HCT116 (cell line): ENCODE data around the gene VAV2.

ENCODE experiments used
- EZH2 ChIP-seq: fragments of 200-600 bp; sonication (generic); IDR thresholded peaks from 2 replicates; pipeline ENCODE4 v1.6.1; 2017; ENCODE audit warnings: antibody characterized with exemption, mixed run types
- POLR2A ChIP-seq: IDR thresholded peaks from 2 replicates; pipeline ENCODE4 v1.7.0; 2011; ENCODE audit warnings: borderline replicate concordance; ENCODE audit not compliant: insufficient read depth, insufficient read length; ENCODE audit errors: extremely low read depth
- POLR2AphosphoS5 ChIP-seq: IDR thresholded peaks from 2 replicates; pipeline ENCODE4 v1.6.1; 2011; ENCODE audit warnings: mild to moderate bottlenecking, low read depth, low read length, moderate library complexity
- SP1 ChIP-seq: IDR thresholded peaks from 2 replicates; pipeline ENCODE4 v1.6.1; 2012; ENCODE audit warnings: low read depth
- TF ChIP-seq, protein P1 (sequence below), 3 experiments: fragments of 200-600 bp in 1 of 3; sonication (generic) in 1 of 3; IDR thresholded peaks in 2 of 3; conservative IDR thresholded peaks in 1 of 3; 2 replicates each; pipeline ENCODE4 v1.5.1; 2012 to 2017; ENCODE audit warnings: low read depth in 2 of 3, low read length in 2 of 3, antibody characterized with exemption in 1 of 3, borderline replicate concordance in 1 of 3, control low read depth in 1 of 3, mild to moderate bottlenecking in 1 of 3, mixed read lengths in 1 of 3, mixed run types in 1 of 3, moderate library complexity in 1 of 3; ENCODE audit not compliant: insufficient read depth in 1 of 3

DNA sequence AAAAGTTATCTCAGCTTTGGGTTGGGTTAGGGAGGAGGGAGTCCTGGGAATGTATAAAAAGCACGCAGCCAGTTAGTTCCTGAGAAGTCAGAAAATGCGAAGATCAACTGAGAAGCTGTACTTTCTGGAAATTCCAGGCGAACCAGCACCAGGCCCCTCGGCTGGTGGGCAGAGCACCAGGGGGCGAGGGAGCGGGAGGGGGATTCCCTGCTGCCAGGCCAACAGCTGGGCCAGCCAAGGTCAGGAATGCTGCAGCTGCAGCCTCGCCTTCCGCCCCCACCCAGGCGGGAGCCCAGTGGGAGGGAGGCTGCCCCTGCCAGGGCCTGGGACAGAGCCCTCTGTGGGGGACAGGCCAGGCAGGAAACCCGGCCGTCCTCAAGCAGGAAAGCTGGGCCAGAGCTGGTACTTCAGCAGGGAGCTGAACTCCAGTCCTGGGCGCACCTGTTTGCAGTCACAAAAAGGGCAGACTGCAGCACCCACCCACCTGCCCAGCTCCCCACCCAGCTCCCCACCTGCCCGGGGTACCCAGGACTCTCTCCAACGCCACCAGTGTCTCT, 35.5 kb downstream of the VAV2 start:
- TF ChIP-seq, protein P1, sequence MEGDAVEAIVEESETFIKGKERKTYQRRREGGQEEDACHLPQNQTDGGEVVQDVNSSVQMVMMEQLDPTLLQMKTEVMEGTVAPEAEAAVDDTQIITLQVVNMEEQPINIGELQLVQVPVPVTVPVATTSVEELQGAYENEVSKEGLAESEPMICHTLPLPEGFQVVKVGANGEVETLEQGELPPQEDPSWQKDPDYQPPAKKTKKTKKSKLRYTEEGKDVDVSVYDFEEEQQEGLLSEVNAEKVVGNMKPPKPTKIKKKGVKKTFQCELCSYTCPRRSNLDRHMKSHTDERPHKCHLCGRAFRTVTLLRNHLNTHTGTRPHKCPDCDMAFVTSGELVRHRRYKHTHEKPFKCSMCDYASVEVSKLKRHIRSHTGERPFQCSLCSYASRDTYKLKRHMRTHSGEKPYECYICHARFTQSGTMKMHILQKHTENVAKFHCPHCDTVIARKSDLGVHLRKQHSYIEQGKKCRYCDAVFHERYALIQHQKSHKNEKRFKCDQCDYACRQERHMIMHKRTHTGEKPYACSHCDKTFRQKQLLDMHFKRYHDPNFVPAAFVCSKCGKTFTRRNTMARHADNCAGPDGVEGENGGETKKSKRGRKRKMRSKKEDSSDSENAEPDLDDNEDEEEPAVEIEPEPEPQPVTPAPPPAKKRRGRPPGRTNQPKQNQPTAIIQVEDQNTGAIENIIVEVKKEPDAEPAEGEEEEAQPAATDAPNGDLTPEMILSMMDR (IDR thresholded peaks at IDR 0.05 in 2 of 3, conservative IDR thresholded peaks at IDR 0.05 in 1 of 3; ENCODE audit: borderline replicate concordance in 1 of 3, insufficient read depth in 1 of 3, low read depth in 2 of 3, low read length in 2 of 3): no peak
- TF ChIP-seq POLR2AphosphoS5: no peak
- no peak for TF ChIP-seq SP1
- TF ChIP-seq EZH2: no peak
- TF ChIP-seq POLR2A: no peak
